Kidney (tissue), 14 donors: Measurements from ENCODE around the gene KCNK5. TPM values are rescaled to one million over a fixed set of nuclear protein-coding genes. Genes with fewer than 3 reads are reported as not detected.

Source experiments
- DNase-seq, 5 donors: peaks; one replicate each; pipeline ENCODE4 v3.0.0-alpha.2; 2013 to 2020
- FAIRE-seq: peaks from 2 replicates; lab custom pipeline; 2012; peaks lifted over from hg19 to GRCh38; lab: Jason Lieb, UNC
- H3K27ac ChIP-seq, 2 donors: one replicate each; pipeline ENCODE4 v1.7.0; 2013; ENCODE audit warnings: low read depth in 2 of 2, low read length in 2 of 2, inconsistent platforms in 1 of 2
- H3K27me3 ChIP-seq: one replicate; pipeline ENCODE4 v1.7.1; 2013; ENCODE audit warnings: low read length, inconsistent platforms; ENCODE audit not compliant: control insufficient read depth, insufficient read depth
- H3K36me3 ChIP-seq, 3 donors: one replicate each; pipeline versions ENCODE4 v1.7.0 to v1.7.1; 2013; ENCODE audit warnings: low read length in 3 of 3, control low read depth in 1 of 3, inconsistent platforms in 1 of 3; ENCODE audit not compliant: insufficient read depth in 3 of 3, control insufficient read depth in 2 of 3
- H3K4me1 ChIP-seq, 3 donors: one replicate each; pipeline versions ENCODE4 v1.7.0 to v1.7.1; 2013; ENCODE audit warnings: low read length in 3 of 3, inconsistent platforms in 1 of 3, low read depth in 1 of 3; ENCODE audit not compliant: control insufficient read depth in 2 of 3, insufficient read depth in 2 of 3
- H3K4me3 ChIP-seq, 3 donors: one replicate each; pipeline versions ENCODE4 v1.7.0 to v1.8.1; 2013; ENCODE audit warnings: low read length in 3 of 3, control low read depth in 1 of 3, inconsistent platforms in 1 of 3
- H3K9ac ChIP-seq, 3 donors: one replicate each; pipeline versions ENCODE4 v1.7.0 to v1.7.1; 2013; ENCODE audit warnings: low read length in 3 of 3, control low read depth in 1 of 3, inconsistent platforms in 1 of 3
- H3K9me3 ChIP-seq, 3 donors: one replicate each; pipeline versions ENCODE4 v1.7.0 to v1.7.1; 2013; ENCODE audit warnings: low read length in 3 of 3, control low read depth in 1 of 3, inconsistent platforms in 1 of 3; ENCODE audit not compliant: control insufficient read depth in 2 of 3, insufficient read depth in 1 of 3
- intact Hi-C: fragments of 100-400 bp; cut with DNase I; formaldehyde crosslinking; loops from one replicate; pipeline ENCODE4 v1.11.1; 2022
- polyA plus RNA-seq: library from polyadenylated mRNA; stranded (reverse); fragments of 350-450 nt; fragmentation: Illumina TruSeq; extraction: RNeasy Lipid Tissue Mini Kit (QIAGEN cat#74804); gene quantifications from one replicate; pipeline ENCODE4 v1.2.3, GENCODE V29; 2014; ENCODE audit warnings: low read depth, low replicate concordance; ENCODE audit not compliant: insufficient read depth
- total RNA-seq: library from RNA; stranded (reverse); fragmentation: NEBNext Ultra II Directional; extraction: Animal tissue kit (Norgen Biotek cat#: 25700); gene quantifications from one replicate; pipeline ENCODE4 v1.2.1, GENCODE V29; 2021
- TF ChIP-seq, protein P1 (sequence below): IDR thresholded peaks from 3 replicates; pipeline ENCODE4 v1.5.1; 2012; ENCODE audit warnings: mild to moderate bottlenecking, moderate library complexity, borderline replicate concordance; ENCODE audit not compliant: insufficient read depth; ENCODE audit errors: extremely low read depth
- donor health status: control.
- donor health status: control.
- donor health status: control.
- donor health status: control.
- donor health status: control.
- donor health status: DM: yes; HTN: yes; CAD: no.
- donor health status: Normal renal cell carcinoma (clear cell type).

KCNK5 gene
- total and polyA plus RNA-seq, 2 donors from 2014 or later = 48.4 to 77.0 TPM

DNA sequence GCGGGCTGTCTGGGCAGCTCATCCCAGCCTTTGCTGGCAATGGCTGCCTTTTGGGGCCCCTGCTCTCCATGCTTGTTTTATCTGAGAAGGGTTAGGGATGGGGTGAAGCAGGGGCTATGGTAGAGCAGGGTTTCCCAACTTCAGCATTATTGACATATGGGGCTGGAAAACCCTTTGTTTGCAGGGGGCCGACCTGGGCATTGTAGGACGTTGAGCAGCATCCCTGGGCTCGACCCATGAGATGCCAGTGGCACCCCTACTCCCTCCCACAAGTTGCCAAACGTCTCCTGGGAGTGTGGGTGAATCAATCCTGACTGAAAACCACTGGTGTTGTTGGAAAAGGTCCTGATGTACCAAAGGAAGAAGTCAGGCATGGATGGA lies 56.9 kb downstream of the KCNK5 start:
- H3K4me1 ChIP-seq = peaks cover 0 to 22% (median 5%) of the 10 kb centered on the region in 3 donors
- H3K27me3 ChIP-seq = no peaks in the 10 kb centered on the region
- DNase-seq (no peak), FAIRE-seq (no peak)
- H3K9me3 ChIP-seq = peaks cover 0 to 7% (median 0%) of the 10 kb centered on the region in 3 donors
- H3K36me3 ChIP-seq = no peaks in the 10 kb centered on the region
- H3K4me3 ChIP-seq = no peak overlapping the region
- TF ChIP-seq, protein P1, sequence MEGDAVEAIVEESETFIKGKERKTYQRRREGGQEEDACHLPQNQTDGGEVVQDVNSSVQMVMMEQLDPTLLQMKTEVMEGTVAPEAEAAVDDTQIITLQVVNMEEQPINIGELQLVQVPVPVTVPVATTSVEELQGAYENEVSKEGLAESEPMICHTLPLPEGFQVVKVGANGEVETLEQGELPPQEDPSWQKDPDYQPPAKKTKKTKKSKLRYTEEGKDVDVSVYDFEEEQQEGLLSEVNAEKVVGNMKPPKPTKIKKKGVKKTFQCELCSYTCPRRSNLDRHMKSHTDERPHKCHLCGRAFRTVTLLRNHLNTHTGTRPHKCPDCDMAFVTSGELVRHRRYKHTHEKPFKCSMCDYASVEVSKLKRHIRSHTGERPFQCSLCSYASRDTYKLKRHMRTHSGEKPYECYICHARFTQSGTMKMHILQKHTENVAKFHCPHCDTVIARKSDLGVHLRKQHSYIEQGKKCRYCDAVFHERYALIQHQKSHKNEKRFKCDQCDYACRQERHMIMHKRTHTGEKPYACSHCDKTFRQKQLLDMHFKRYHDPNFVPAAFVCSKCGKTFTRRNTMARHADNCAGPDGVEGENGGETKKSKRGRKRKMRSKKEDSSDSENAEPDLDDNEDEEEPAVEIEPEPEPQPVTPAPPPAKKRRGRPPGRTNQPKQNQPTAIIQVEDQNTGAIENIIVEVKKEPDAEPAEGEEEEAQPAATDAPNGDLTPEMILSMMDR = no peak
- intact Hi-C loops = no loop called here
- no peak overlapping the region for H3K27ac ChIP-seq
- H3K9ac ChIP-seq = no peak overlapping the region

DNA sequence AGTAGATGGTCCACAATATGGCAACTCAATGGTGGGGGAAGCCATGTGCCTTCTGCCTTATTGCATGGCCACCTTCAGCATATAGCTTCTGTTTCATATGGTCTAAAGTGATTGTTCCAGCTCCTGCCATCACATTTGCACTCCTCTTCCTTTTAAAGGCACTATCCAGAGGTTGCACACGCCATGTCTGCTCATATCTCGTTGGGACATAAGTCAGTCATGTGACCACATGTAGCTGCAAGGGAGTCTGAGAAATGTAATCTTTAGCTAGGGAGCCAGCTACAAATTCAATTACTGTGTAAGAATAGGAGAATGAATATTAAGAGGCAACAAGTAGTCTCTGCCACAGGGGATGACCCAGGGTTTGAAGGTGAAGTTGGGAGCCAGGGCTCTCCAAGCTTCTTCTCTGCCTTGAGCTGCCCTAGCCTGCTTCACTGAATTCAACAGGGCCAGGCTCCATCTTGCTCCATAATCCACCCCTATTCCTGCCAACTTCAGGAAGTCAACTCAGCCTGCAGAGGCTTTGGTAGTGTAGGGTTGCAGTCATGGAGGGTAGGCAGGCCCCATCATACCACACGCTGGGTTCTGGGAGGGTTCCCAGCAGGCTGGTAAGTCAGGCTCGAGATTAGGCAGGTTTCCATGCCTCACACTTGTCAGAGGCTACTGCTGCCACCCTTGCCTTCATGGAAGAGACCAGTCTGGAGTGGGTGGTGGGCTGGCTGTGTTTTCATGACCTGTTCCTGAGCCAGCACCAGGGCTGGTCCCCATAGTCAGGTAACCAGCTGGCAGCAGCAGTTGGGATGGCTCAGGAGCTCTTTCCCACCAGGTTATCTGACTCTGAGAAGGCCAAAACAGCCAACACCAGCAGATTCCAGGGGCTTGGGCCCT lies 57.5 kb downstream of the KCNK5 start:
- Histone ChIP-seq H3K27ac (no peak overlapping the region), H3K9me3 (peaks cover 0 to 7% (median 0%) of the 10 kb centered on the region in 3 donors), H3K4me3 (no peak overlapping the region), H3K36me3 (no peaks in the 10 kb centered on the region), H3K27me3 (no peaks in the 10 kb centered on the region), H3K9ac (no peak overlapping the region), H3K4me1 (peaks cover 0 to 22% (median 5%) of the 10 kb centered on the region in 3 donors)
- intact Hi-C loops = no loop called here
- FAIRE-seq = no peak
- no peak for DNase-seq
- TF ChIP-seq, protein P1 = no peak

DNA sequence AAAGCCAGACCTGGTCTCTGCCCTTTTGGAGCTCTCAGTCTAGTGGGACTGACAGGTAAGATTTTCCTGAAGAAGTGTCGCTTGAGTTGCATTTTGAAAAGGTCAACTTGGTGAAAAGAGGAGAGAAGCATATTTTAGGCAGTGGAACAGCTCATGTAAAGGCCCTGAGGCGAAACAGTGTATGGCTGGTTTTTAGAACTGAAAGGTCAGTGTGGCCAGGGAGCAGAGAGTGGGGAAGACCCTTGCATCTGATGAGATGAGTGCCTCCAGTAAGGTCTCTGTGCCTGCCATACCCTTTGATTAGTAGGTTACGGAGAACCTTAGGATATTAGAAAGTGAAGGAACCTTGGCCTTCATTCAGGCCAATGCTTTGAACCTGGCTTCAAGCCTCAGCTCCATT lies 58.4 kb downstream of the KCNK5 start:
- DNase-seq (no peak), FAIRE-seq (no peak)
- Histone ChIP-seq H3K27ac (no peak overlapping the region), H3K36me3 (no peaks in the 10 kb centered on the region), H3K9me3 (peaks cover 0 to 7% (median 0%) of the 10 kb centered on the region in 3 donors), H3K4me3 (no peak overlapping the region), H3K4me1 (peaks cover 0 to 22% (median 5%) of the 10 kb centered on the region in 3 donors), H3K9ac (no peak overlapping the region), H3K27me3 (no peaks in the 10 kb centered on the region)
- intact Hi-C loops = no loop called here
- TF ChIP-seq, protein P1 = no peak
